Activated T-cell treated with anti-CD3 and anti-CD28 coated beads, Interleukin-2, amount 50 U/mL, for 72 hours (primary cell): ENCODE measurements around the gene SPOCK3. TPM values are rescaled to one million over a fixed set of nuclear protein-coding genes. Genes with fewer than 3 reads are reported as not detected.
"Not testable (repeated sequence)": the region's sequence is repeated elsewhere in the genome, so short reads cannot be mapped to it uniquely, and the experiment has no call there.

Experiments used
- ATAC-seq, 2 donors: fragments of 150-1000 bp; cut with Tn5 transposase; replicated peaks in 1 of 2; 2 replicates each; pipeline ENCODE4 v1.10.0; 2021; ENCODE audit warnings: moderate library complexity in 2 of 2, mild to moderate bottlenecking in 1 of 2
- DNase-seq, 2 donors: peaks; one replicate each; pipeline ENCODE4 v3.0.0; 2021 to 2022; ENCODE audit warnings: mixed read lengths in 1 of 2
- H3K27ac Mint-ChIP-seq: one replicate; pipeline ENCODE4 v1.8.0; 2022; ENCODE audit warnings: mild to moderate bottlenecking, moderate library complexity, mixed read lengths
- H3K27me3 Mint-ChIP-seq: one replicate; pipeline ENCODE4 v1.8.0; 2022; ENCODE audit warnings: low read depth, mixed read lengths
- H3K36me3 Mint-ChIP-seq, 2 donors: one replicate each; pipeline ENCODE4 v1.8.0; 2022; ENCODE audit warnings: mixed read lengths in 2 of 2, mild to moderate bottlenecking in 1 of 2; ENCODE audit not compliant: insufficient read depth in 2 of 2
- H3K4me1 Mint-ChIP-seq: one replicate; pipeline ENCODE4 v1.8.0; 2022; ENCODE audit warnings: low read depth, mixed read lengths
- H3K4me3 Mint-ChIP-seq, 2 donors: one replicate each; pipeline ENCODE4 v1.8.0; 2022; ENCODE audit warnings: mild to moderate bottlenecking in 2 of 2, mixed read lengths in 2 of 2, moderate library complexity in 2 of 2
- H3K9me3 Mint-ChIP-seq, 2 donors: one replicate each; pipeline ENCODE4 v1.8.0; 2022; ENCODE audit warnings: mixed read lengths in 2 of 2
- total RNA-seq, 2 donors: library from RNA; stranded (reverse); gene quantifications; one replicate each; pipeline ENCODE4 v1.2.3, GENCODE V29; 2022

The SPOCK3 gene
- total RNA-seq, 2 donors from 2014 or later = not detected

- no peak overlapping the region for H3K4me3 Mint-ChIP-seq
- H3K36me3 Mint-ChIP-seq = peaks cover 0 to 1% of the 10 kb centered on the region in 2 donors
- H3K27me3 Mint-ChIP-seq = no peaks in the 10 kb centered on the region
- DNase-seq = no peak
- peaks cover 8 to 13% of the 10 kb centered on the region in 2 donors for H3K9me3 Mint-ChIP-seq
- no peaks in the 10 kb centered on the region for H3K4me1 Mint-ChIP-seq
- H3K27ac Mint-ChIP-seq = no peak overlapping the region
- no peak for ATAC-seq
Observed at GRCh38 chr4:166723532-166724140, 510.7 kb downstream of the SPOCK3 start.

- ATAC-seq, DNase-seq, H3K27ac Mint-ChIP-seq, H3K4me1 Mint-ChIP-seq, H3K27me3 Mint-ChIP-seq, H3K4me3 Mint-ChIP-seq, H3K36me3 Mint-ChIP-seq: not testable (repeated sequence)
- peaks cover 14 to 33% of the 10 kb centered on the region in 2 donors for H3K9me3 Mint-ChIP-seq
Observed at GRCh38 chr4:166715748-166716713, 518.3 kb downstream of the SPOCK3 start.

- Mint-ChIP-seq H3K9me3 (peaks cover 10 to 12% of the 10 kb centered on the region in 2 donors), H3K27me3 (no peaks in the 10 kb centered on the region), H3K36me3 (no peaks in the 10 kb centered on the region), H3K27ac (no peak overlapping the region), H3K4me1 (no peaks in the 10 kb centered on the region), H3K4me3 (no peak overlapping the region)
- no peak for DNase-seq
- ATAC-seq = no peak
Observed at GRCh38 chr4:166700592-166700991, 533.7 kb downstream of the SPOCK3 start.

GRCh38 chr4:166688835-166689234, 545.5 kb downstream of the SPOCK3 start:
- Mint-ChIP-seq H3K27me3 (no peaks in the 10 kb centered on the region), H3K27ac (no peak overlapping the region), H3K4me1 (no peaks in the 10 kb centered on the region), H3K4me3 (no peak overlapping the region), H3K36me3 (peaks cover 0 to 1% of the 10 kb centered on the region in 2 donors), H3K9me3 (peaks cover 5 to 7% of the 10 kb centered on the region in 2 donors)
- ATAC-seq (no peak), DNase-seq (no peak)

- no peaks in the 10 kb centered on the region for H3K4me1 Mint-ChIP-seq
Observed at GRCh38 chr4:166687828-166688227, 546.5 kb downstream of the SPOCK3 start.

More at GRCh38 chr4:166687828-166688227, 546.5 kb downstream of the SPOCK3 start:
- Mint-ChIP-seq H3K4me3 (no peak overlapping the region), H3K36me3 (peaks cover 0 to 1% of the 10 kb centered on the region in 2 donors), H3K9me3 (peaks cover 5 to 9% of the 10 kb centered on the region in 2 donors), H3K27ac (no peak overlapping the region), H3K27me3 (no peaks in the 10 kb centered on the region)
- ATAC-seq = no peak
- DNase-seq = no peak
